K562 (cell line): Measurements from ENCODE around the gene TOM1L2.

Source experiments
- MAFG ChIP-seq: fragments of 450-650 bp; conservative IDR thresholded peaks from 2 replicates; pipeline ENCODE4 v1.6.1; 2016; ENCODE audit warnings: missing genetic modification characterization, missing compliant biosample characterization
- RBM22 ChIP-seq: fragments of 200-400 bp; formaldehyde crosslinking; IDR thresholded peaks from 2 replicates; pipeline ENCODE4 v1.6.1; 2018; ENCODE audit warnings: low read length, low read depth; ENCODE audit not compliant: poor library complexity, severe bottlenecking
- ZFP30 ChIP-seq: fragments of 250-450 bp; sonication (Bioruptor Pico); IDR thresholded peaks from 2 replicates; pipeline ENCODE4 v1.8.0; 2022; ENCODE audit warnings: moderate library complexity, mild to moderate bottlenecking, inconsistent platforms, borderline replicate concordance
- TF ChIP-seq, protein P1 (sequence below), 3 experiments: IDR thresholded peaks in 2 of 3; conservative IDR thresholded peaks in 1 of 3; 2 replicates each; pipeline ENCODE4 v1.5.1; 2011 to 2012; ENCODE audit warnings: low read length in 3 of 3, mild to moderate bottlenecking in 3 of 3, control low read depth in 2 of 3, improper control_type of control experiment in 1 of 3, inconsistent platforms in 1 of 3, low read depth in 1 of 3, mixed read lengths in 1 of 3, moderate library complexity in 1 of 3; ENCODE audit not compliant: insufficient read depth in 2 of 3
- TF ChIP-seq, protein P2 (sequence below): sonication (generic); formaldehyde crosslinking; IDR thresholded peaks from 2 replicates; pipeline ENCODE4 v1.9.0; 2022; ENCODE audit warnings: mild to moderate bottlenecking, missing genetic modification reagents

DNA sequence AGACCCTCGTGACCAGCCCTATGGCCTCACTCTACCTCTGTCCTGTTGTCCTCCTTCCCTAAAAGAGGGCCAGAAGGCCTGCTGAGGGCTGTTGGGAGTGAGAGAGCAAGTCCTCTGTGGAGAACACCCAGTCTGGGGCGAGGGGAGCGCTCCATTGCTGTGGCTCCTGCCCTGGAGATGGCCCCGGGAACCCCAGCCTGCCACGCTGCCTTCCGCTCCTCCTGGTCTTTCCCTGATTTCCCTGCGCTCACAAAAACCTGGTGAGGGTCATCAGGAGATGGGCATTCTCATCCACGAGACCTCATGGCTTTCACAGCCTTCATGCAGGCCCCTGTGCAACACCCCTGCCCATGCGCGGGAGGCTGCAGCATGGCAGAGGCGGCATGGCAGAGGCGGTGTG is 21.7 kb upstream of the TOM1L2 start:
- TF ChIP-seq MAFG (no peak), RBM22 (no peak), ZFP30 (CRISPR knock-in tag) (no peak)
- TF ChIP-seq, protein P1, sequence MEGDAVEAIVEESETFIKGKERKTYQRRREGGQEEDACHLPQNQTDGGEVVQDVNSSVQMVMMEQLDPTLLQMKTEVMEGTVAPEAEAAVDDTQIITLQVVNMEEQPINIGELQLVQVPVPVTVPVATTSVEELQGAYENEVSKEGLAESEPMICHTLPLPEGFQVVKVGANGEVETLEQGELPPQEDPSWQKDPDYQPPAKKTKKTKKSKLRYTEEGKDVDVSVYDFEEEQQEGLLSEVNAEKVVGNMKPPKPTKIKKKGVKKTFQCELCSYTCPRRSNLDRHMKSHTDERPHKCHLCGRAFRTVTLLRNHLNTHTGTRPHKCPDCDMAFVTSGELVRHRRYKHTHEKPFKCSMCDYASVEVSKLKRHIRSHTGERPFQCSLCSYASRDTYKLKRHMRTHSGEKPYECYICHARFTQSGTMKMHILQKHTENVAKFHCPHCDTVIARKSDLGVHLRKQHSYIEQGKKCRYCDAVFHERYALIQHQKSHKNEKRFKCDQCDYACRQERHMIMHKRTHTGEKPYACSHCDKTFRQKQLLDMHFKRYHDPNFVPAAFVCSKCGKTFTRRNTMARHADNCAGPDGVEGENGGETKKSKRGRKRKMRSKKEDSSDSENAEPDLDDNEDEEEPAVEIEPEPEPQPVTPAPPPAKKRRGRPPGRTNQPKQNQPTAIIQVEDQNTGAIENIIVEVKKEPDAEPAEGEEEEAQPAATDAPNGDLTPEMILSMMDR (IDR thresholded peaks at IDR 0.05 in 2 of 3, conservative IDR thresholded peaks at IDR 0.05 in 1 of 3; ENCODE audit: insufficient read depth in 2 of 3, low read depth in 1 of 3, low read length in 3 of 3), result no peak
- TF ChIP-seq, protein P2, sequence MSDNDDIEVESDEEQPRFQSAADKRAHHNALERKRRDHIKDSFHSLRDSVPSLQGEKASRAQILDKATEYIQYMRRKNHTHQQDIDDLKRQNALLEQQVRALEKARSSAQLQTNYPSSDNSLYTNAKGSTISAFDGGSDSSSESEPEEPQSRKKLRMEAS, result no peak
